ENCODE results near the gene FMNL2.

Gene FMNL2

DNA sequence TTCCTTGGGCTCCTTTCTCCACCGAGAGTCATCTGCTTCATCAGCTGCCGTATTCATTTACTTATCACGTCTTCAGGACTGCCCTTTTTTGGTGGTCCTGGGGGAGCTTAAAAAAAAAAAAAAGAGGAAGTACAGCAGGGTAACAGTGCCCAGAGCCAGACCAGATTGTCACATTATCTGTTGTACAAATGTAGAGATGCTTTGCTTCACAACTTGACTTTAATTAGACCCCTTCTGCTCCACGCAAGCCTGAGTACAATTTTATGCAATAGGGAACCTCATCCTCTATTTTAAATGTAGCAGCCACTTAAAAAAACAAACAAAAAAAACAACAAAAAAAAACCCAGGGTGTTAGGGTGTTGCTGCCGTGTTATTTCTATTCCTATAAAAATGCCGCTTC is 254.0 kb downstream of the FMNL2 start:
- DNase-seq: no peak

DNA sequence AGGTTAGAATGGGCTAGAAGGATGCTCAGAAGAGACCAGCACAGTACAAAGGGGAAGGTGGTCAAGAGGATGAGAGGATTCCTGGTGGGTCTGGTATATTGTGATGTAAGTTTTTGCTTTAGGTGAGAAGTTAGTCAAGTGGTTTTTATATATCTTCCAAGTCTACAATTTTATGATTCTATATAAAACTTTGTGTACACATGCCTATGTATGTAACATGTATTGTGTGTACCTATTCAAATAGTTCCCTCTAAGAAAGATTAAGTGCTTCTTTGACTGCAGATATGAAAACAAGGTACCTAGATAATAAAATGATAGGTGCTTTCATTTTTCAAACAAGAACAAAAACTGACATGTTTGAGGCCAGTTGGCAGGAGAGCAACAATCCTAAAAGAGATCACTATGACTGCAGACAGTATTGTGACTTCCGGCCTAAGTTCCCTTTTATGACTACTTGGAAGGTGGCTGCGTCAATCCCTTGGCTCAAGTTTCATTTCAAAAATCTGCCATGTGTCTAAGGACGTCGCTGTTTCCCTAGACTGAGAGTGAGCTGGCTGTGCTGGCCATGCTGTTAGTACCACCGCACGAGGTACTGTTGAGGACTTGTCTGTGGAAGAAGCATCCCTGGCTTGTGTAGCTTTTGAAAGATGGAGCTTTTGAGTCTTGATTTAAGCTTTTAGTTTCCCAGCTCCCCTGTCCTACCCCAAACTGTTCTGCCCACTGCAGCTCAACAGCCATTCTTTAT is 259.2 kb downstream of the FMNL2 start:
- peak in 1 of 2 donors; percentile 46 for DNase-seq

DNA sequence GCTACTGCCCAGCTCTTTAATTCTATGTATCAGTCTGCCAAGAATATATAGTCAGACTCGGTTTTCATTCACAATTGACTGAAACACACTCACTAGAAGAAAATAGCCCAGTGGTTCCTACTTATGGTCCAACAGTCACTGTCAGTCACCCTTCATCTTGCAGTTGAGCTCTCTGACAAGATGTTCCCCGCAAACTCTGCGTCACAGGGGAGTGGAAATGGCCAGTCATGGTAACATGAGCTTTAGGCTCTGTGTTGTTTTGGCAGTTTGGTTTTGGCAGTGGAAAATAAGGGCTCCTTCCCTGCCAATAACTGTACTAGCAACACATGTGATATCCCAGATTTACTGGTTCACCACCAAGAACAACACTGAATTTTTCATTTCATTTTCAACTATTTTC is 259.8 kb downstream of the FMNL2 start:
- DNase-seq: no peak

DNA sequence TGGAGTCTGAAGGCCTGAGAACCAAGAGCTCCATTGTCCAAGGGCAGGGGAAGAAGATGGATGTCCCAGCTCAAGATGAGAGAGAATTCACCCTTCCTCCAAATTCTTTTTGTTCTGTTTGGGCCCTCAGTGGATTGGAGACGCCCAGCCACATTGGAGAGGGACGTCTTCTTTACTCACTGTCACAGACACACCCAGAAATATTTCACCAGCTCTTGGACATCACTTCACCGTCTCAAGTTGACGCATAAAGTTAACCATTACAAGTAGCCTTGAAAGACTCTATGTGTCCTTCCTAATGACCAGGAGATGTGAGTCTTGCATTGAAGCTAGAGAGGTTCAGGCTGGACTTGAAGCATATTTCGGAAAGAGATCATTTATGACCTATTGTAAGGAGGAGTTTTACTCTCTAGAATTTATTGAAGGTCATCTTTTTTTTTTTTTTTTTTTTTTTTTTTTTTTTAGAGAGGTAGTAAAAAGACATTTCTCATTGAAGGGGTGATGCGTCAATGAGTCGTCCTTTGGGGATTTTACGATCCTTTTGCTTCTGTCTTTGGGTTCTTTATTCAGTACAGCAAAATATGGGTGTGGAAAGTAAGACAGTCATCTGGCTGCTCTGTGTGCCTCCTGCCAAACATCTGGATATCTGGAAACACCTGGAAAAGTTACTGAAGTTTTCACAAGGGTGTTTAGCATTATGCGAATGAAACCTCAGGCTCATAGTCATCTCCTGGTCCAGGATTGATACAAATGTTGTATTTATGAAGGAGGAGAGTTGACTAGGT is 264.2 kb downstream of the FMNL2 start:
- DNase-seq: no peak

DNA sequence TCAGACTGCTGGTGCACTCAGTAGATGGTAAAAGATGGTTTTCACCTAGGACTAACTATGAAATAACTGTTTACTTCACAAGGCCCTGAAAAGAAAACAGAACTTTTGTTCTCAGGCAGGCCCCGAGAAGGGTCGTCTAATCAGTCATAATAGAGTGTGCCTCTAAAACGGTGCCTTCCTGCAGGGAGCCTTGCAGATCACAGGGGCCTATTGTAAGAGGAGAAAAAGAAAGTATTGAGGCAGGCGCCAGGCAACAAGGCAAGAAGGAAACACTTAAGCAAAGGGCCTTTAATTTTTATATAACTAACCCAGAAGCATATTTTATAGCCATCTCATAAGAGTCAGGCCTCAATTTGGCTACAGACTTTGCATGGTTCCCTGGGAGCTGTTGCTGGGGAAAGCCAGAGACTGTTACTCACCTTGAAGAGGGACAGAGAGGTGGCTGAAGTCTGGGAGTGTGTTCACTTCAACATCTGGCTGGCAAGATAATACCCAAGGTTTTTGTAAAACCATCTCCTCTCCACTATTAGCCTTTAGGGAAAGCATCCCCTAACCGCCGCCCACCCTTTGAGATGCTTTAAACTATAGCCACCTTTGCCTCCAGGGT is 265.2 kb downstream of the FMNL2 start:
- no peak for DNase-seq

DNA sequence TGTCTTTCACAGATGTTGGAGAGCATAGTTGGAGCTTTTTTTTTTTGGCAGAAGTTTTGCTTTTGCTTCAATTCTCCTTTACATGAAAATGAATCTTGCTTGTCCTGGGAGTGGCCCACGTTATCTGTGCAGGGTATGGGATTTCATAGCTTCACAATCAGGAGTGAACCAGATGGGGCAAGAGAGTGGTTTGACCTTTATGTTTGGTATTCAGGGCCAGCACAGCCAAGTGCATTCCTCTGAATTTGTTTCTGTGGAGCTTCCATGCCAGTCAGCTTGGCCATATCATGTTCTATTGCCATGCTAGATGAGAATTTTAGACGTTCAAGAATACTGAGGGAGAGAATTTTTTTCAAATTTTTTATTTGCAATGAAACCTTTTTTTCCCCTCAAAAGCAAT is 265.7 kb downstream of the FMNL2 start:
- no peak for DNase-seq

DNA sequence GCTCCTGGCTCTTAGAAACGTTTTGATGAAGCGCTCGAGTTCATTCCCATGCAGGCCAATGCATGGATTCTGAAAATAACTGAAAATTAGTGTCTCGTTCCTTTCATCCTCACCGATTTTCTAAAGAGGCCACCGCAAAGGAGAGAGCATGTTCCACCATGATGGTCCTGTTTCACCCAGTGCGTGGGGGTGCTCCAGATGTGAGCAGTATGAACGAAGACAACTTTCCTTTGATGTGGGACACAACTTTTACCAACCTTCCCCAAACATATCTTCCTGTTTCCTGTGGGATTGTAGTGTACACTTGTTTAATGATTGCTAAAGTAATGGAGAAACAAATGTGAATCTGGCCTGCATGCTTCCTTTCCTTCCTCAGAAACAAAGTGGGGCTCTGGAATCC is 267.8 kb downstream of the FMNL2 start:
- no peak for DNase-seq

DNA sequence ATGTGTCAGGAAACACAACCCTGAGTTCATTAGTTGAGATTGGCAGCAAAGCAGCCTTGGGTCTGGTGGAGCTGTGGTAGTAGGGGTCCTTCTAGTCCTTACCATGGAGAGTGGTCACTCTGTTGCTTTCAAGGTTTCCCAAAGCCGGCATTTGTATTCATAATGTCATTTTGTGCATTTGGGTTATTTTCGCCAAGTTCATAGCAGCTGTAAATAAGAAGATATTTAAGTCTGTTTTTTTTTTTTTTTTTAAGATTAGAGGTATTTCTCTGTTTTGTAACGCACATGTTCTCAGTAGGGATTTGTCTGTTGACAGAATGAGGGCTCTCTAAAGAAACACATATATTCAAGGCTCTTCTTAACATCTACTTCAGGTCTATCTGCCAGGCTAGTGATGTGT is 268.2 kb downstream of the FMNL2 start:
- DNase-seq: no peak

DNA sequence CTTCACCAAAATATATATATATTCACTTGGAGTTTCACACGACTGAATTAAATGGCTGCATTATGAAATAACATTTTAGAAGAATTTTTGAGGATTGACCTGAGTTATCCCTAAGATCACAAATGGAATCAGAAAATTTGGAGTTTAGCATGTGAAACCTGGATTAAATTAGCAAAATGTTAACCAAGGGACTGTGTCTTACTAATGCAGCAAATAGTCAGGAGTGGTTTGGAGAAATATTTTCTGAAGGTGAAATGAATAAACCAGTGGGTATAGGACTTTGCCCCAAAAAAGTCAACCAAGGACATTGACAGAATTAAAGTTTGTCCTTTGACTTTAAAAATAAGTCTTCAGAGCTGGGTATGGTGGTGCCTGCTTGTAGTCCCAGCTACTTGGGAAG is 271.1 kb downstream of the FMNL2 start:
- DNase-seq: no peak

DNA sequence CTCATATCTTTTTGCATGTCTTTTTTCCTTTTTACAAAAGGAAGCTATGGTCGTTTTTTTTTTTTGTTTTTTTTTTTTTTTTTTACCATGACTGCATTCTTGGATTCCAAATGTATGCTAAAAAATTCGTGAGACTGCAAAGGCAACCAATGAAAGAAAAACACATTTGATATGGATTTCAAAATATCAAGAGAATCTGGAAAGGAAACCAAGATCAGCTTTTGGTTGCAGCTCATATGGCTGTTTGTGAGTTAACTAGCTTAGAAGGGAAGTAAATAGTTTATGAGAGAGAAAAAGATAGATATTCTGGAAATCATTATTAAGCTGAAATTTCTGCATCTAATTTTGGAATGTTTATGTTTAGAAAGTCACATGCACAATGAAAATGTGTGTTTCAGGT is 272.0 kb downstream of the FMNL2 start:
- DNase-seq: no peak

DNA sequence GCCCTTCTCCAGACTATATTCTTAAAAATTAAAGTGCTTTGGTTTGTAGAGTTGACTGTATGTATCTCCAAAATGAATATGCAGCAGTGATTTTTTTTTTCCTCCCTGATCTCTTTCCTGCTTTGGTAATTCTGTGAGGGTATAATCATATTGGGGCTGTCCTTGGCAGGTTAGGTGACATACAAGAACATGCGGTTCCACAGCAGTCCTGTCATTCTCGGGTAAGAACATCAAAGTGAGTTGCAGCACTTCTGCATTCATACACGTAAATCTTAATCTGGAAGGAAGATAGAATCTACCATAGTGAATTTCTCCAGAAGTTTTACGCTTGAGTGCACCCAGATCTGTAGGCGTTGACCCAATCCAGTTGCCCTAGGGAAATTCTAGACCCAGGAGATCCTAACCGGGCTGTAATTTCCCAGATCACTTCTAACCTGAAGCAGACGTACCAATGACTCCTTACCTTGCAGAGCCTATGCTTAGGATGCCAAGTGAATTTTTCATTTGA is 272.9 kb downstream of the FMNL2 start:
- no peak for DNase-seq

DNA sequence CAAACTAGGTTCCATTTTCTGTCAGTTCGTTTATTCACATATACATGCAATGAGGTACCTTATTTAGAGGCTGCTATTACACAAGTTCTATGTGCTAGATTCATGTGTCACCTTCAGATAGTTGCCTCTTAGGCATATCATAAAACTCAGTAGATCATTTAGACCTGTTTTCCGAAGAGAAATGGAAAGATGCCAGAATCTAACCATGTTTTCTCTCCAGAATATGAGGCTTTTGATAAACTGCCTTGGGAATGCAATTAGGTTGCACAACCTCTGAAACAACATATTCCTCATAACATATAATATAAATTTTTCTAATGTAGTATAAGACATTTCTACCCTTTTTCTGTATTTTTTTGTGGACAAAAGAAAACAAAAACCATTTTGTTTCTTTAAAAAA is 274.2 kb downstream of the FMNL2 start:
- no peak for DNase-seq

DNA sequence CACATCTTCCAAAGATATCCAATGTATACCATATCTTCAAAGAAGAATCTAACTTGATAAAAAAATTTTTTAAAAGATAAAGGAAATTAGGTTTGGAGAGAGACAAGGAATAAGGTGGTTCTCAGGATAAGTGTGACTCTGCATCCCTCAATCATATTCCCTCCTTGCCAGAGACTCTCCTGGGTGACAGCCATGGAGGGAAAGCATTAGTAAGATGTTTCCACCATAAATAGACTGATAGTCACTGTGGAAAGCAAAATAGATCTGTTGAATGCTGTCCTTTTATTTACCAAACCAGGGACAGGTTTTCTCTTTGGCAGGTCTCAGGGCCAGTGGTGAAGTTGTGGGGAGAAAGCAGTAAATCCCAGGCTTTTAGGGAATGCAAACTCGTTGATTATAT is 274.7 kb downstream of the FMNL2 start:
- DNase-seq: no peak

DNA sequence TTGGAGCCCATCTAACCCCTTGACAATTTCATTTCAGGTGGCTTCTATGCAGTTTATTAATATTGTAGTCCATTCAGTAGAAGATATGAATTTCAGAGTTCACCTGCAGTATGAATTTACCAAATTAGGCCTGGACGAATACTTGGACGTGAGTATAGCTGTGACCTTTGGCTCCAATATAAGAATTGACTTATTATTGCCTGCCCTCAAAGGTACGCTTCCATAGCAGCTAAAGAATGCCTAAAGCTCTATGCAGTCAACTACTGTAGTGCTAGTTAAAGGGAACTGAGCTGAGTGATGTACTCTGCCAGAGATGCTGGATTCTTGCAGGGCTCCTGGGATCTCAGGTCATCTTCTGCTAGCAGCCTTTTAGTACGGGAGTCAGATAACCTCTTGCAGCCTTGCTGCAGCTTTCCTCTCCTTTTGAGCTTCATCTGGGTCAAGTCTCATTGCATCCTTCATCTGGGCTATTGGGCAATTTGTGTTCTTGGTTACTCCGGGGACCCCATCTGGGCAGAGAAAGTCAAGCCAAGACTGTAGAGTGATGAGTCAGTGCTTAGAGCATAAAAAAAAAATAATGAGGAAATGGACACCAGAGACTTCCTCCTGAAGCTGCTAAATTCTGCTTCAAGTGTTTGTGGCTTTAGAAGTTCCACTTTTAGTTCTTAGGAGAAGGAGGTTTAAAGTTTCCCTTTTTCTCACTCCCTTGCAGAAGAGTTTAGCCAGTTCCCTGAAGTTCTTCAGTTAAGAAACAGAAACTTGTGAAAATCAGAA is 276.7 kb downstream of the FMNL2 start:
- DNase-seq: peak in 1 of 2 donors; percentile 38

DNA sequence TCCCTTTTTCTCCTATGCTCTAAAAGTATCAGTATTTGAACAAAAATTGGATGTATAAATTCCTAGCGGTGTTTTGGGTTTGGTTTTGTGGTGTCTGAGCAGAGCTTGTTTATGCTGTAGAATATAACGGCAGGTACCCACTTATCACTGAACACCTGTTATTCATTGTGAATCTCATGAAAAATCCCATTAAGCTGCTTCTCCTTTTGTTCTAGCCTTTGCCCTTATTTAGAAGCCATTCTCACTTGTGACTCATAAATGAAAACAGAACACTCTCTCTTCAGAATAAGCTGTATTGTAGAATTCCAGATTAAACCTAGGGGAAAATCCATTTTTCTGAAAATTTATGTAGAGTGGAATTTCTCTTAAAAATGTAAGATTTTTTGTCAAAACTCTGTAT is 278.3 kb downstream of the FMNL2 start:
- no peak for DNase-seq

DNA sequence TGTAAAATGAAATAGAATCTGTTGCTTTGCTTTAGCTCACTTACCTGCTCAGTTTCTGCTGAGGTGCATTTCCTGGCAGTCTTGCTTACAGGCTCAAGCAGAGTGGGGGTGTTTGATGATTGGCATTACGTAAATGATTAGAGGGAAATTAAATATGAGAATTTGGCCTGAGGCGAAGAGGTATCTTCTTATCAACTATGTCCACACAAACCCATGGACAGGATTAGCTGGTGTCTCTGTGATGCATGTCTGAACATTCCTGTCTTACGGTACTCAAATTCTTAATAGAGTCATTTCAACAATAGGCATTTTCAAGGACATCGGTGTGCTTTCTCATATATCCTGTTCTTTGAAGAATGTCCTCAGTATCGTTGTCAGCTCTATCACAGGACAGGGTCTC is 280.2 kb downstream of the FMNL2 start:
- DNase-seq: no peak

DNA sequence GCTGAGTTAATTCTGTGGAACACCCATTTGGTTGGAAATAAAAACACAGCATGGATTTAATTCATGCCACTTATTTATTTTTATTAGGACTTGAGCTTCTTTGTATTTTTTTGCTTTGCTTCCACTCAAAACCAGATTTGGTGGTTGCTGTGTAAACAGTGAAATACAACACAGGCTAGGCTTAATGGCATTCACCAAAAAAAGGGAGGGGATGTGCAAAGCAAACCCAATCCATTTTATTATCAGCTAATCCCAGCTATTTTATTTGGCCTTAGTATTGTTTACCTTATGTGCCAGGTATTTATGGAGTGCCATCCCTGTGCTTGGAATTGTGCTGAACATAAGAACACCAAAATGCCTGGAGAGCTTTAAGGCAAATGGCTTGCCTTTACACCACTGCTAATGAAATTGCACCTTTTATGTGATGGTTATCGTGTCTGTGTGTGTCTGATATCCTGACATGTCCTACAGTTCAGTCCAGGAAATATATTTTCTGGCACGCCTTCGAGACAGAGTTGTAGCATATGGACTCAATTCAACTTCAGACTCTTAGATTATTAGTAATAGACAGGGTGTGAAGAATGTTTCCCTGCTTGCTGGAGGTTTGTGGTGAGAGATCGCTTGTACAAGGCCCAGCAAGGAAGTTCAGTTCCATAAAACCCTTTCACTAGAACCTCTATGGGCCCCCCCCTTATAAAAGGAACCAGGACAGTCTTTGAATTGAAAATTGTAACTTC is 282.6 kb downstream of the FMNL2 start:
- DNase-seq: no peak

DNA sequence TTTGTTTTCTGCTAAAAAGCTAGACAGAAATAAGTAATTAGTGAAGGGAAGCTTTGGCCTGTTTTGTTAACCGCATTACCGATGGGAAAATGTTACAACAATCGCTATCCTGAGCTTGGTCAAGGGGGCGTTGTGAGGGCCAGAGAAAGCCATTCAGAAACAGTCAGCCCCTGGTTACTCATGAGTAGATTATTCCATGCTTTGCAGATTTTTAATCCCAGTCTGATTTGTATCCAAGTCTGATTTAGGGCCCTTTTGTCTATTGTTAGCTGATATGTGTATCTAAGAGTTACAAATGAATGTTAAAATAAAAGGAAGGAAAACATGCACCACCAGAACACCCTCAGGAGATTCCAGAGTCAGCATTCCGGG is 283.2 kb downstream of the FMNL2 start:
- DNase-seq: no peak

DNA sequence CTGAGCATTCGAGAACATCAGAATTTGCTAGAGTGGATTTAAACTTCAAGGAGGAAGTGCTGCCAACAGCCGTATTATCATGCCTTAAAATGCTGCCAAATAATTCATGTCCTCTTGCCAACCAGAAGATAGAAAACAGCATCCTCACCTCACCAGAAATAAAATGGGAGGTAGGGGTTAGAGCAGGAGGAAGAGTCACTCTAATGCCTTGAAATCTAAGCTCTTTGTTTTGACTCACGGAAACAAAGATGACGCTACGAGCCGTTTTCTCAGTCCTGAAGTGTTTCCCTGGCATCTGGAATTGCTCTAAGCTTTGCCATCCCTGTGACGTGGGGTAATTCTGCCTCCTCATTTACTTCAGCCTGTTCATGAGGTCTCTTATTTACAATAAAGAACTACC is 285.2 kb downstream of the FMNL2 start:
- DNase-seq: no peak

DNA sequence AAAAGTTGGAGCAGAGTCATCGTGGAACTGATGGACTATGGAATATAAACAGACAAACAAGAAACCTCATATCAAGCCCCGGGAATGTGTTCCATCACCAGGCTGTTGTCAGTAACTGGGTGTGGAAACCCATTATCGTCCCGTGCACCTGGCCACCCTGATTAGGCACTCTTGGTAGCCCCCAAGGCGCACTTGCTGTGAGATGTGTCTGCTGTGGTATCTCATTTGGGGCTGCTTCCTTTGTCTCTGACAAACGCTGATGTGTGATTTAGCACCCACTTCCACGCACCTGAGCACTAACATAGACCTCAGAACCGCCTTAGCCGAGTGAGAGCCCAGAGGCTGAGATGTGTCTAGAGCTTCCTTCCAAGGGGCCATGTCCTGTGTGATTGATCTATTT is 286.0 kb downstream of the FMNL2 start:
- no peak for DNase-seq

DNA sequence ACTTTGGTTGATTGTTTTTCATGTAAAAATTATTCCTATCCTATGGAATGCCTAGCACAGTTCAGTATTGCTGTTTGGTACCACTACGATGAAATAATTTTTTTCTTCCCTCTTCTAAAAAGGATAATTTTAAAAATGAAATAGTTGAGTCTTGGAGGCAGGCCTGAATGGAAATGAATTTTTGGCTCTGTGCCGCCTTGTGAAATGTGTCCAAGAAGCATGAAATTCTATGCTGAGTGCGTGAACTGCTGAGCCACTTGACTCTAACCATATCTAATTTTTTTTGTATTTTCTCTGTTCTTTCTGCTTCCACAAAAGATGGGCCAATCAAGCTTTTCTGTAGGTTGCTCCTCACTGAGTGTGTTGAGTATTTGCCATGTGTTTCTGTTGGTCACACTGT is 287.2 kb downstream of the FMNL2 start:
- DNase-seq: no peak

DNA sequence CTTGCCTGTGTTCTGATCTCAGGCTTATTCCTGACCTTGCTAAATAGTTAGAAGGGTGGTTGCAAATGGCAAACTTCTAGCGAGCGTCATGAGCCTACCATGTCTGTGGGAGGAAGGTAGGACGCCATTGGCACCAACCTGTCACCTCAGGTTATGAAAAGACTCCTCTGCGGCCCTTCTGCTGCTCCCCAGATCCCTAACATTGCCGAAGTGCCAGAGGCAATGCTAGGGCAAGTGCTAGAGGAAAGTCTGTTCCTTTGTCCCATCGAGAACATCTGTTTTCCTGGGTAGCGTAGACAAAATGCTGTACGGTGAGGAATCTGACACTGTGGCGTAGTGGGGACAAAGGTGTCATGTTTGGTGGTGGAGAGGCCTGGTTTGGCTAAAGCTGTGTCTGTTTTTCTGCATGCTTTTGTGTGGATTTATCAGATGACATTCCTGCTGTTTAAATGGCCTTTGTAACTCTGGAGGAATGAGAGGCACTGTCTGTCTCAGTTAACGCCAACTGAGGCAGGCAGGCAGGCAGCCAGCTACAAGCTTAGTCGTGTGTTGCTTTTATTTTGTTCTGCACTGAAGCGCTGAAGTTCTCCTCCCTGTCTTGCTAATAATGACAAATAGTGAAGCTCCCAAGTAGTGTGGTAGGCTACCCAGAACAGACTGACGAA is 288.2 kb downstream of the FMNL2 start:
- no peak for DNase-seq

All from hippocampal formation (tissue), 2 donors.